Suprapubic skin (tissue), 4 donors: ENCODE data around the gene RXFP4. TPM values are rescaled to one million over a fixed set of nuclear protein-coding genes. Genes with fewer than 3 reads are reported as not detected.
A peak's percentile ranks its signal among the peaks of the same experiment; 100 is the strongest.

Experiments
- DNase-seq, 2 donors: peaks; one replicate each; pipeline ENCODE4 v3.0.0-alpha.2; 2019; ENCODE audit warnings: low spot score in 2 of 2
- H3K27ac ChIP-seq: fragments of 200-600 bp; sonication (generic); one replicate; pipeline ENCODE4 v1.5.1; 2019
- H3K27me3 ChIP-seq: fragments of 200-600 bp; sonication (generic); one replicate; pipeline ENCODE4 v1.5.1; 2019
- H3K36me3 ChIP-seq: fragments of 200-600 bp; sonication (generic); one replicate; pipeline ENCODE4 v1.5.1; 2019
- H3K4me1 ChIP-seq: fragments of 200-600 bp; sonication (generic); one replicate; pipeline ENCODE4 v1.5.1; 2019
- H3K4me3 ChIP-seq: fragments of 200-600 bp; sonication (generic); one replicate; pipeline ENCODE4 v1.5.1; 2019; ENCODE audit warnings: mild to moderate bottlenecking
- H3K9me3 ChIP-seq: fragments of 200-600 bp; sonication (generic); one replicate; pipeline ENCODE4 v1.5.1; 2019
- EP300 ChIP-seq: sonication (generic); formaldehyde crosslinking; IDR thresholded peaks from one replicate; pipeline ENCODE4 v1.6.1; 2017; ENCODE audit warnings: antibody characterized with exemption
- POLR2A ChIP-seq, 2 donors: fragments of 450-650 bp; IDR thresholded peaks; one replicate each; pipeline ENCODE4 v1.6.1; 2017; ENCODE audit warnings: antibody characterized with exemption in 2 of 2, mild to moderate bottlenecking in 2 of 2, moderate library complexity in 2 of 2
- POLR2AphosphoS5 ChIP-seq, 3 donors: sonication (generic); formaldehyde crosslinking; IDR thresholded peaks; one replicate each; pipeline ENCODE4 v1.6.1; 2017; ENCODE audit warnings: antibody characterized with exemption in 3 of 3
- WGBS: methylation state at CpG from one replicate; pipeline ENCODE4 v1.1.5; 2018; 5-methylcytosine and 5-hydroxymethylcytosine counted together
- total RNA-seq, 4 donors: library from RNA; depleted of rRNA; stranded (reverse); fragments of >200 nt; gene quantifications; one replicate each; pipeline ENCODE4 v1.1.0, GENCODE V29; 2016
- TF ChIP-seq, protein P1 (sequence below), 2 donors: fragments of 200-600 bp in 1 of 2; fragments of 450-650 bp in 1 of 2; sonication (generic) in 1 of 2; IDR thresholded peaks; one replicate each; pipeline ENCODE4 v1.5.1; 2016 to 2019; ENCODE audit warnings: antibody characterized with exemption in 2 of 2, mild to moderate bottlenecking in 1 of 2, moderate library complexity in 1 of 2

Gene RXFP4
- total RNA-seq, 4 donors from 2014 or later = not detected

DNA sequence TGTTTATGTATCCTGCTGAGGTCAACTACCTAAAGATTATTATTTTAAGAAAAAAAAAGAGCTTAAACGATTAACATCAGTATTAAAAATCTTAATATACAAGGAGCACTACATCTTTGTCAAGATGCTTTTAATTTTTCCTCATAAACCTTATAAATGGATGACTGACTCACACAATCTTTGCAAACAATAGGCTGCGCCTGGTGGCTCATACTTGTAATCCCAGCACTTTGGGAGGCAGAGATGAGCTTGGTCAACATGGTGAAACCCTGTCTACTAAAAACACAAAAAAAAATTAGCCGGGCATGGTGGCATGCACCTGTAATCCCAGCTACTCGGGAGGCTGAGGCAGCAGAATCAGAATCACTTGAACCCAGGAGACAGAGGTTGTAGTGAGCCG, 9.0 kb upstream of the RXFP4 start:
- Histone ChIP-seq H3K27ac (no peak overlapping the region), H3K36me3 (peaks cover 34% of the 10 kb centered on the region), H3K27me3 (no peaks in the 10 kb centered on the region), H3K4me3 (peak overlapping the region; percentile 70), H3K4me1 (peaks cover 52% of the 10 kb centered on the region), H3K9me3 (no peaks in the 10 kb centered on the region)
- 69% methylated on average over 5 of the region's 5 CpGs for WGBS
- no peak for DNase-seq
- TF ChIP-seq POLR2AphosphoS5 (IDR thresholded peaks at IDR 0.05) (no peak), POLR2A (IDR thresholded peaks at IDR 0.05) (no peak), EP300 (no peak)
- TF ChIP-seq, protein P1, sequence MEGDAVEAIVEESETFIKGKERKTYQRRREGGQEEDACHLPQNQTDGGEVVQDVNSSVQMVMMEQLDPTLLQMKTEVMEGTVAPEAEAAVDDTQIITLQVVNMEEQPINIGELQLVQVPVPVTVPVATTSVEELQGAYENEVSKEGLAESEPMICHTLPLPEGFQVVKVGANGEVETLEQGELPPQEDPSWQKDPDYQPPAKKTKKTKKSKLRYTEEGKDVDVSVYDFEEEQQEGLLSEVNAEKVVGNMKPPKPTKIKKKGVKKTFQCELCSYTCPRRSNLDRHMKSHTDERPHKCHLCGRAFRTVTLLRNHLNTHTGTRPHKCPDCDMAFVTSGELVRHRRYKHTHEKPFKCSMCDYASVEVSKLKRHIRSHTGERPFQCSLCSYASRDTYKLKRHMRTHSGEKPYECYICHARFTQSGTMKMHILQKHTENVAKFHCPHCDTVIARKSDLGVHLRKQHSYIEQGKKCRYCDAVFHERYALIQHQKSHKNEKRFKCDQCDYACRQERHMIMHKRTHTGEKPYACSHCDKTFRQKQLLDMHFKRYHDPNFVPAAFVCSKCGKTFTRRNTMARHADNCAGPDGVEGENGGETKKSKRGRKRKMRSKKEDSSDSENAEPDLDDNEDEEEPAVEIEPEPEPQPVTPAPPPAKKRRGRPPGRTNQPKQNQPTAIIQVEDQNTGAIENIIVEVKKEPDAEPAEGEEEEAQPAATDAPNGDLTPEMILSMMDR (IDR thresholded peaks at IDR 0.05) = no peak

DNA sequence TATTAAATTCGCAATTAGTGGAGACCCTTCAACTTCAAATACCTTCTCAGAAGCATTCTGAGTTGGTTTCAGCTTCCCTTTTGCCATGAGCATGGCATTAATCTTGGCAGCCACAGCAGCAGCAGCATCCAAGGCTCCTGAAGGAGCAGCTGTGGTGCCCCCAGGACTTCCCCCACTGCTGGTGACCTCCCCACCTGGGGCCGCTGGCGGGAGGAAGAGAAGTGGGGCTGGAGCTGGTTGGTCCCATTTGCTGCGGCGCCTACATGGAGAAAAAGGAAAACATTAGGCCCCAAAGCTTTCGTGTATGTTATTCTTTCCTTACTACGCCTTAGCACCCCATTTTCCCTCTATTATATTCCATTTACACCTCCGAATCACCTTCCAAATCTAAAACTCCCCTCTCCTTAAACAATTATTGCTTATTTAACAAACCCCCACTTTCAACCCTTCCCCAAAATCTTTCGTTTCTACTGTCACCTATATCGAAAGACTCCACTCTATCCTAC, 7.8 kb upstream of the RXFP4 start:
- H3K4me1 ChIP-seq = peaks cover 52% of the 10 kb centered on the region
- no peak for DNase-seq
- 4% methylated on average over 10 of the region's 10 CpGs for WGBS
- no peak for TF ChIP-seq EP300
- no peak for TF ChIP-seq POLR2A (IDR thresholded peaks at IDR 0.05)
- no peak for TF ChIP-seq POLR2AphosphoS5 (IDR thresholded peaks at IDR 0.05)
- TF ChIP-seq, protein P1 (IDR thresholded peaks at IDR 0.05) = no peak
- H3K9me3 ChIP-seq = no peaks in the 10 kb centered on the region
- H3K4me3 ChIP-seq = peak overlapping the region; percentile 70
- no peaks in the 10 kb centered on the region for H3K27me3 ChIP-seq
- peak overlapping the region; percentile 92 for H3K27ac ChIP-seq
- H3K36me3 ChIP-seq = peaks cover 24% of the 10 kb centered on the region

DNA sequence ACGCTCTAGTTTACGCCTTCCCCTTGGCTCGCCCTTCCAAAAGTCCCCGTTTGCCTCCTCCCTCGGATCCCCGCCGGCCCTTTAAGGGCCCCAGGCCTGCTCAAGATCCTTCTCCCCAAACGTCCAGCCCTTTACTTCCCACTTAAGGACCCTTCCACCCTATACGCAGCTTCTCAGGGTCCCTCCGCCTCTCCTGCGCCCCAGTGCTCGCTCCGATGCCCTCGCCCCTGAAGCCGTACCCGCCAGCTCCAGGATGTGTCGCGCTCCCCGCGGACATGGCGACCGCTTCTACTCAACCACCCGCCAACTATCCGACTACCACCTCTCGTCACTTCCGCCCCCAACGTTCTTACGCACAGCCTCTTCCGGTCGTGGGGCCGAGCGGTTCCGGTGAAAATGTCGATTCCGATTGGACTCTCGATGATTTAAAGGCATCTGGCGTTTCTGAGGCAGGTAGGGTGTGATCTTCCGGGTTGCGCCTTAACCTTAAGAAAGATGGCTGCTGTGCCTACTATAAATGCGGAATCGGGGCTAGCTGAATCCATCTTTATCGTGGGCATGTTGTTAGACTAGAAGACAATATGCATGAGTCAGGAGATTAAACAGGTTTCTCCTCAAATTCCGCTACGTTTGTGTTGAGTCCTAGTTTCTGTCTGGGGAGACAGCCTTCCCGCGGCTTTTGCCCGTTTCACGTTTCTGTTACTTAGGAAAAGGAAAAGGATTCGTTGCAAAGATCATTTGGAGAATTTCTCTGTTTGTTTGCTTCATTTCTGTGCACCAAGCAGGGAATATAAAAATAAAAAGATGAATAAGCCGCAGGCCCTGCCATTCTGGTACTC, 7.1 kb upstream of the RXFP4 start, which contains the start of gene KHDC4:
Gene KHDC4, minus strand, starts transcription at position 317 of the 839 bp plus-strand sequence. Its CDS starts 40 bp downstream, at position 277.
- H3K36me3 ChIP-seq = peaks cover 17% of the 10 kb centered on the region
- no peaks in the 10 kb centered on the region for H3K9me3 ChIP-seq
- peak within 1 kb of the TSS; percentile 92 for H3K27ac ChIP-seq
- peak within 1 kb of the TSS; percentile 70 for H3K4me3 ChIP-seq
- peak; percentile 97 to 98 for DNase-seq
- WGBS = 1% methylated on average over 45 of the region's 50 CpGs
- no peaks in the 10 kb centered on the region for H3K27me3 ChIP-seq
- H3K4me1 ChIP-seq = peaks cover 49% of the 10 kb centered on the region
- TF ChIP-seq POLR2AphosphoS5 (IDR thresholded peaks at IDR 0.05) (peak; percentile 94 to 100 (median 98)), POLR2A (IDR thresholded peaks at IDR 0.05) (peak; percentile 92 to 98), EP300 (no peak)
- TF ChIP-seq, protein P1 (IDR thresholded peaks at IDR 0.05) = no peak

DNA sequence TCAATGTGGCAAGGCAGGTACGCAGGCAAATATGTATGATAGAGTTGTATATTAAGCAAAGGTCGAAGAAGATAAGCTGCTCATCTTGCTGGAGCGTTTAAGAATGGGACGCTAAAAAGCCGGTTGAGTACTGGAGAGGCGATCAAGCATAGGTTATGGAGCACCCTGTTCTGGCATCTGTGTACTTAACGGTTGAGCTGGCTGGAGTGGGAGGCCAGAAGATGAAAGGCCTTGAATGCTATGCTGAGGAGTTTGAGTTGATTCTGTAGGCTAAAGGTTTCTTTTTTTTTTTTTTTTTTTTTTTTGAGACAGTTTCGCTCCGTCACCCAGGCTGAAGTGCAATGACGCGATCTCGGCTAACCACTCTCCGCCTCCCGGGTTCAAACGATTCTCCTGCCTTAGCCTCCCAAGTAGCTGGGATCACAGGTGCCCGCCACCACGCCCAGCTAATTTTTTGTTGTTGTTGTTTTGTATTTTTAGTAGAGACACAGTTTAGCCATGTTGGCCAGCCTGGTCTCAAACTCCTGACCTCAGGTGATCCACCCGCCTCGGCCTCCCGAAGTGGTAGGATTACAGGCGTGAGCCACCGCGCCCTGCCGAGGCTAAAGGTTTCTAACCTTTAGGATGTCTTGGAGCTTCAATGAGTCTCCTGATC, 6.4 kb upstream of the RXFP4 start:
- Histone ChIP-seq H3K9me3 (no peaks in the 10 kb centered on the region), H3K4me3 (peak overlapping the region; percentile 70), H3K36me3 (peaks cover 9% of the 10 kb centered on the region), H3K27ac (peak overlapping the region; percentile 92), H3K27me3 (no peaks in the 10 kb centered on the region), H3K4me1 (peaks cover 47% of the 10 kb centered on the region)
- WGBS = 86% methylated on average over 24 of the region's 24 CpGs
- no peak for DNase-seq
- TF ChIP-seq, protein P1 (IDR thresholded peaks at IDR 0.05) = no peak
- no peak for TF ChIP-seq POLR2AphosphoS5 (IDR thresholded peaks at IDR 0.05)
- no peak for TF ChIP-seq POLR2A (IDR thresholded peaks at IDR 0.05)
- no peak for TF ChIP-seq EP300

DNA sequence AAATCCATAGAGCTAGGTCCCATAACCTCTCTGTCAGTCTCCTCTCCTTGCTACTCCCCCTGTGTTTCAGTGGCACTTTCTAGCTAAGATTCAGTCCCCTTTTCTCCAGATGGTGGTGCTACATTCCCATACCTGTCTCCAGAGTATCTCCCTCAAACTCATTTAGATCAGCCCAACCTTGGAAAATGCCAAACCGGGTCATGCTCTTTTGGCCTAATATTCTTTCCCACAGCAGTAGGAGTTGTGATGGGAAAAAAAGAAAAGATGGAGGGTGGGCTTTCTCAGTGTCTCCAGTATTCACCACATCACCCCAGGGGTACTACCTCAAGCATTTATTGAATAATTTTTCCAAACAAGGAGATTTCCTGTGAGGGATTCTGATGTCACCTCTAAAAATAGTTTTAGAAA, 3.2 kb upstream of the RXFP4 start:
- H3K27me3 ChIP-seq = no peaks in the 10 kb centered on the region
- WGBS = 0% methylated on average over 1 of the region's 1 CpG
- no peaks in the 10 kb centered on the region for H3K9me3 ChIP-seq
- no peak overlapping the region for H3K4me3 ChIP-seq
- TF ChIP-seq POLR2AphosphoS5 (IDR thresholded peaks at IDR 0.05) = no peak
- TF ChIP-seq, protein P1 (IDR thresholded peaks at IDR 0.05) = peak; percentile 33
- TF ChIP-seq EP300 = no peak
- no peak overlapping the region for H3K27ac ChIP-seq
- no peaks in the 10 kb centered on the region for H3K36me3 ChIP-seq
- H3K4me1 ChIP-seq = peaks cover 47% of the 10 kb centered on the region
- no peak for DNase-seq
